Measurements from ENCODE around the gene NCOA5.
A peak's percentile ranks its signal among the peaks of the same experiment; 100 is the strongest.
"Not testable (repeated sequence)": the region's sequence is repeated elsewhere in the genome, so short reads cannot be mapped to it uniquely, and the experiment has no call there.

NCOA5 gene

GRCh38 chr20:46100988-46101387, 11.2 kb upstream of the NCOA5 start:
- TF ChIP-seq, protein P1, sequence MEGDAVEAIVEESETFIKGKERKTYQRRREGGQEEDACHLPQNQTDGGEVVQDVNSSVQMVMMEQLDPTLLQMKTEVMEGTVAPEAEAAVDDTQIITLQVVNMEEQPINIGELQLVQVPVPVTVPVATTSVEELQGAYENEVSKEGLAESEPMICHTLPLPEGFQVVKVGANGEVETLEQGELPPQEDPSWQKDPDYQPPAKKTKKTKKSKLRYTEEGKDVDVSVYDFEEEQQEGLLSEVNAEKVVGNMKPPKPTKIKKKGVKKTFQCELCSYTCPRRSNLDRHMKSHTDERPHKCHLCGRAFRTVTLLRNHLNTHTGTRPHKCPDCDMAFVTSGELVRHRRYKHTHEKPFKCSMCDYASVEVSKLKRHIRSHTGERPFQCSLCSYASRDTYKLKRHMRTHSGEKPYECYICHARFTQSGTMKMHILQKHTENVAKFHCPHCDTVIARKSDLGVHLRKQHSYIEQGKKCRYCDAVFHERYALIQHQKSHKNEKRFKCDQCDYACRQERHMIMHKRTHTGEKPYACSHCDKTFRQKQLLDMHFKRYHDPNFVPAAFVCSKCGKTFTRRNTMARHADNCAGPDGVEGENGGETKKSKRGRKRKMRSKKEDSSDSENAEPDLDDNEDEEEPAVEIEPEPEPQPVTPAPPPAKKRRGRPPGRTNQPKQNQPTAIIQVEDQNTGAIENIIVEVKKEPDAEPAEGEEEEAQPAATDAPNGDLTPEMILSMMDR (IDR thresholded peaks at IDR 0.05; ENCODE audit: extremely low read depth, missing control alignments), result no peak
- DNase-seq (ENCODE audit: low spot score), result no peak

GRCh38 chr20:46100444-46100843, 10.7 kb upstream of the NCOA5 start:
- DNase-seq (ENCODE audit: low spot score), result not testable (repeated sequence)

DNA sequence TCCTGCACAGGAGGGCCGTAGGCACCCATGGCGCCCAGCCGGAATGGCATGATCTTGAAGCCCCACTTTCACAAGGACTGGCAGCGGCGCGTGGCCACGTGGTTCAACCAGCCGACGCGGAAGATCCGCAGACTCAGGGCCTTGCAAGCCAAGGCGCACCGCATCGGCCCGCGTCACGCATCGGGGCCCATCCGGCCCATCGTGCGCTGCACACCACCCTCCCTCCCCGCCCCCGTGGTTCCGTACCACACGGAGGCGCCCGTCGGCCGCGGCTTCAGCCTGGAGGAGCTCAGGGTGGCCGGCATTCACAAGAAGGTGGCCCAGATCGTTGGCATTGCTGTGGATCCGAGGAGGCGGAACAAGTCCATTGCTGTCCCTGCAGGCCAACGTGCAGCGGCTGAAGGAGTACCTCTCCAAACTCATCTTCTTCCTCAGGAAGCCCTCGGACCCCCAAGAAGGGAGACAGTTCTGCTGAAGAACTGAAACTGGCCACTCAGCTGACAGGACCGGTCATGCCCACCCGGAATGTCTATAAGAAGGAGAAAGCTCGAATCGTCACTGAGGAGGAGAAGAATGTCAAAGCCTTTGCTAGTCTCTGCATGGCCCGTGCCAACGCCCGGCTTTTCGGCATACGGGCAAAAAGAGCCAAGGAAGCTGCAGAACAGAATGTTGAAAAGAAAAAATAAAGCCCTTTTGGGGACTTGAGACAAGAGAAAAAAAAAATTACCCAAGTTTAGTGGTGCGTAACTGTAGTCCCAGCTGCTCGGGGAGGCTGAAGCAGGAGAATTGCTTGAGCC, 9.9 kb upstream of the NCOA5 start:
- TF ChIP-seq, protein P1 (IDR thresholded peaks at IDR 0.05; ENCODE audit: extremely low read depth, missing control alignments), result peak; percentile 37
- DNase-seq (ENCODE audit: low spot score), result peak; percentile 47

- no peak for DNase-seq (ENCODE audit: low spot score)
- TF ChIP-seq, protein P1 (IDR thresholded peaks at IDR 0.05; ENCODE audit: extremely low read depth, missing control alignments), result no peak
Observed at GRCh38 chr20:46093531-46093930, 3.8 kb upstream of the NCOA5 start.

DNA sequence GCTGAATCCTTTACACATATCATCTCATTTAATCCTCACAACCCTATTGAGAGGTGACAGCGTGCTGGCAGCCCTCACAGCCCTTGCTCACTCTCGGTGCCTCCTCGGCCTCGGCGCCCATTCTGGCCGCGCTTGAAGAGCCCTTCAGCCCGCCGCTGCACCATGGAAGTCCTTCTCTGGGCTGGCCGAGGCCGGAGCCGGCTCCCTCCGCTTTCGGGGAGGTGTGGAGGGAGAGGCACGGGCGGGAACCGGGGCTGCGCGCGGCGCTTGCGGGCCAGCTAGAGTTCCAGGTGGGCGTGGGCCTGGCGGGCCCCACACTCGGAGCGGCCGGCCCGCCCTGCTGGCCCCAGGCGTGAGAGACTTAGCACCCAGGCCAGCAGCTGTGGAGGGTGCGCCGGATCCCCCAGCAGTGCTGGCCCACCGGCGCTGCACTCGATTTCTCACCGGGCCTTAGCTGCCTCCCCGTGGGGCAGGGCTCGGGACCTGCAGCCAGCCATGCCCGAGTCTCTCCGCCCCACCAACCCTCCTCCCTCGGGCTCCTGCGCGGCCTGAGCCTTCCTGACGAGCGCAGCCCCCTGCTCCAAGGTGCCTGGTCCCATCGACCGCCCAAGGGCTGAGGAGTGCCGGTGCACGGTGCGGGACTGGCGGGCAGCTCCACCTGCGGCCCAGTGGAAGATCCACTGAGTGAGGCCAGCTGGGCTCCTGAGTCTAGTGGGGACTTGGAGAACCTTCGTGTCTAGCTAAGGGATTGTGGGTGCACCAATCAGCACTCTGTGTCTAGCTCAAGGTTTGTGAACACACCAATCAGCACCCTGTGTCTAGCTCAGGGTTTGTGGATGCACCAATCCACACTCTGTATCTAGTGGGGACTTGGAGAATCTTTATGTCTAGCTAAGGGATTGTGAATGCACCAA, 2.1 kb upstream of the NCOA5 start:
- DNase-seq (ENCODE audit: low spot score), result not testable (repeated sequence)

GRCh38 chr20:46089167-46089416, 670 bp downstream of the NCOA5 start:
- DNase-seq (ENCODE audit: low spot score), result no peak
- TF ChIP-seq, protein P1 (IDR thresholded peaks at IDR 0.05; ENCODE audit: extremely low read depth, missing control alignments), result no peak

- no peak for DNase-seq (ENCODE audit: low spot score)
- TF ChIP-seq, protein P1 (IDR thresholded peaks at IDR 0.05; ENCODE audit: extremely low read depth, missing control alignments), result no peak
Observed at GRCh38 chr20:46088409-46089166, 1.2 kb downstream of the NCOA5 start.

- TF ChIP-seq, protein P1 (IDR thresholded peaks at IDR 0.05; ENCODE audit: extremely low read depth, missing control alignments), result peak; percentile 16
- DNase-seq (ENCODE audit: low spot score), result no peak
Observed at GRCh38 chr20:46087161-46087560, 2.6 kb downstream of the NCOA5 start.
